Endothelial cell of umbilical vein (primary cell): ENCODE data around the gene BNIP5. TPM values are rescaled to one million over a fixed set of nuclear protein-coding genes. Genes with fewer than 3 reads are reported as not detected.

Source experiments
- BruUV-seq: library from RNA; stranded (reverse); fragments of 400-500 nt; replicated peaks from 2 replicates; lab custom pipeline; 2021; lab: Mats Ljungman, UMichigan
- CTCF ChIA-PET: fragments of 300-600, 350-600 bp; sonication (Branson Sonifier 250); formaldehyde crosslinking; loops from one replicate; lab custom pipeline; 2021; ENCODE audit warnings: antibody characterized with exemption, inconsistent platforms; lab: Charles Lee
- POLR2A ChIA-PET: fragments of 300-600, 350-600 bp; sonication (Branson Sonifier 250); formaldehyde crosslinking; loops from one replicate; lab custom pipeline; 2021; ENCODE audit warnings: antibody characterized with exemption, inconsistent platforms; lab: Charles Lee
- DNase-seq: peaks from one replicate; pipeline ENCODE4 v3.0.0-alpha.2; 2011; ENCODE audit warnings: low read depth, low spot score
- FAIRE-seq: peaks from 2 replicates; lab custom pipeline; 2011; peaks lifted over from hg19 to GRCh38; lab: Jason Lieb, UNC
- H2AFZ ChIP-seq: 2 replicates; pipeline ENCODE4 v1.6.0; 2012; ENCODE audit warnings: low read depth, low read length, control low read depth, inconsistent platforms
- H3K27ac ChIP-seq: 2 replicates; pipeline ENCODE4 v1.5.1; 2011; ENCODE audit warnings: low read depth, mild to moderate bottlenecking, control low read depth, low read length, moderate library complexity; ENCODE audit not compliant: insufficient read depth
- H3K27me3 ChIP-seq, 2 experiments: 2 replicates each; pipeline versions ENCODE4 v1.6.0 to v1.6.1; 2011; ENCODE audit warnings: low read length in 2 of 2, mixed read lengths in 1 of 2; ENCODE audit not compliant: control insufficient read depth in 2 of 2, insufficient read depth in 2 of 2
- H3K36me3 ChIP-seq, 2 experiments: 2 replicates in 1 of 2; 3 replicates in 1 of 2; pipeline ENCODE4 v1.5.1; 2011; ENCODE audit warnings: low read length in 2 of 2, mild to moderate bottlenecking in 1 of 2, moderate library complexity in 1 of 2; ENCODE audit not compliant: control insufficient read depth in 2 of 2, insufficient read depth in 2 of 2; ENCODE audit errors: extremely low read depth in 1 of 2
- H3K4me1 ChIP-seq: 3 replicates; pipeline ENCODE4 v1.5.1; 2011; ENCODE audit warnings: mild to moderate bottlenecking, low read length; ENCODE audit not compliant: control insufficient read depth, insufficient read depth; ENCODE audit errors: extremely low read depth
- H3K4me2 ChIP-seq: 2 replicates; pipeline ENCODE4 v1.6.1; 2011; ENCODE audit warnings: low read length, control low read depth, mixed read lengths; ENCODE audit not compliant: insufficient read depth
- H3K4me3 ChIP-seq, 3 experiments: fragments of 200-600 bp in 1 of 3; sonication (generic), shearing (Covaris generic) in 1 of 3; replicated peaks in 1 of 3; 2 replicates each; pipeline ENCODE4 v1.5.1; 2011 to 2016; ENCODE audit warnings: control low read depth in 3 of 3, low read length in 3 of 3, mild to moderate bottlenecking in 2 of 3, inconsistent platforms in 1 of 3, low read depth in 1 of 3, moderate library complexity in 1 of 3; ENCODE audit not compliant: insufficient read depth in 1 of 3
- H3K79me2 ChIP-seq: 2 replicates; pipeline ENCODE4 v1.6.0; 2012; ENCODE audit warnings: low read length, inconsistent platforms; ENCODE audit not compliant: control insufficient read depth, insufficient read depth
- H3K9ac ChIP-seq: replicated peaks from 2 replicates; pipeline ENCODE3; 2011; ENCODE audit warnings: low read length, control low read depth; ENCODE audit not compliant: insufficient read depth; ENCODE audit errors: extremely low read depth
- H3K9me1 ChIP-seq: replicated peaks from 3 replicates; pipeline ENCODE4 v1.6.0; 2011; ENCODE audit warnings: mild to moderate bottlenecking, low read length; ENCODE audit not compliant: control insufficient read depth, insufficient read depth; ENCODE audit errors: extremely low read depth
- H3K9me3 ChIP-seq: replicated peaks from 2 replicates; pipeline ENCODE4 v1.5.1; 2012; ENCODE audit warnings: low read length, inconsistent platforms; ENCODE audit not compliant: control insufficient read depth, insufficient read depth
- H4K20me1 ChIP-seq: replicated peaks from 2 replicates; pipeline ENCODE3; 2011; ENCODE audit warnings: mild to moderate bottlenecking, low read length; ENCODE audit not compliant: control insufficient read depth, insufficient read depth; ENCODE audit errors: extremely low read depth
- CTCF ChIP-seq, 2 donors: IDR thresholded peaks; 1 replicate in 1 of 2; 2 replicates in 1 of 2; pipeline ENCODE4 v1.5.1; 2011; ENCODE audit warnings: low read length in 2 of 2, mild to moderate bottlenecking in 2 of 2, moderate library complexity in 2 of 2, control low read depth in 1 of 2, inconsistent platforms in 1 of 2, low read depth in 1 of 2; ENCODE audit not compliant: insufficient read depth in 1 of 2; ENCODE audit errors: extremely low read depth in 1 of 2
- EZH2 ChIP-seq: IDR thresholded peaks from 2 replicates; pipeline ENCODE4 v1.6.1; 2012; ENCODE audit warnings: borderline replicate concordance, low read depth, mild to moderate bottlenecking, moderate library complexity, low read length, inconsistent platforms; ENCODE audit not compliant: severe bottlenecking
- FOS ChIP-seq: IDR thresholded peaks from 2 replicates; pipeline ENCODE4 v1.6.1; 2011; ENCODE audit warnings: mild to moderate bottlenecking, low read length, moderate library complexity, borderline replicate concordance; ENCODE audit not compliant: insufficient read depth
- GATA2 ChIP-seq: IDR thresholded peaks from 2 replicates; pipeline ENCODE4 v1.7.0; 2011; ENCODE audit warnings: low read depth, mild to moderate bottlenecking, moderate library complexity, mixed read lengths, low read length; ENCODE audit not compliant: insufficient read length, insufficient read depth
- JUN ChIP-seq: IDR thresholded peaks from 2 replicates; pipeline ENCODE4 v1.6.1; 2011; ENCODE audit warnings: borderline replicate concordance, low read depth; ENCODE audit not compliant: insufficient read length, insufficient read depth
- MAX ChIP-seq: IDR thresholded peaks from 2 replicates; pipeline ENCODE4 v1.6.1; 2011; ENCODE audit not compliant: insufficient read depth, insufficient read length
- MYC ChIP-seq: IDR thresholded peaks from one replicate; pipeline ENCODE4 v1.6.1; 2011; ENCODE audit warnings: mild to moderate bottlenecking, low read depth, low read length
- POLR2A ChIP-seq: IDR thresholded peaks from 2 replicates; pipeline ENCODE4 v1.6.1; 2012; ENCODE audit warnings: low read depth, mild to moderate bottlenecking, control low read depth, low read length
- POLR2AphosphoS5 ChIP-seq: IDR thresholded peaks from 2 replicates; pipeline ENCODE4 v1.6.1; 2012; ENCODE audit warnings: low read depth, mild to moderate bottlenecking, control low read depth, low read length, moderate library complexity; ENCODE audit not compliant: insufficient read depth
- dilution Hi-C: fragments of 300-500 bp; cut with MboI; formaldehyde crosslinking; loops from one replicate; pipeline ENCODE4 v1.15.0; 2019; ENCODE audit warnings: low sequenced_read_pairs; ENCODE audit not compliant: extremely low pct_ligation_motif_present
- intact Hi-C: fragments of 100-400 bp; cut with micrococcal nuclease; formaldehyde crosslinking; loops from one replicate; pipeline ENCODE4 v1.10.0; 2022
- polyA plus RNA-seq, 4 experiments: library from polyadenylated mRNA; depleted of rRNA in 3 of 4; stranded (reverse) in 3 of 4; unstranded in 1 of 4; fragments of >200 nt; gene quantifications; 2 replicates each; pipeline versions ENCODE4 v1.2.1 to v1.2.3, GENCODE V29; 2011 to 2012; ENCODE audit warnings: missing spikeins in 1 of 4
- total RNA-seq: library from RNA; stranded (reverse); gene quantifications from 2 replicates; pipeline ENCODE4 v1.2.3, GENCODE V29; 2021

Gene BNIP5
- total and polyA plus RNA-seq, 2 donors (not counting 3 experiments of a cell fraction or from before 2014, with no cell fraction given), result not detected

- BruUV-seq, result no TSS peak
- no peaks in the 10 kb centered on the region for H3K79me2 ChIP-seq
- H3K27ac ChIP-seq, result no peak within 1 kb of the TSS
- H2AFZ ChIP-seq, result no peak within 1 kb of the TSS
- H3K4me3 ChIP-seq, result no peak within 1 kb of the TSS
- dilution Hi-C loops, result no loop called here
- no peak within 1 kb of the TSS for H3K9ac ChIP-seq
- peaks cover 7% of the 10 kb centered on the region for H3K4me1 ChIP-seq
- ChIA-PET CTCF (no interaction called here), POLR2A (no interaction called here)
- no peaks in the 10 kb centered on the region for H3K36me3 ChIP-seq
- peaks cover 1% of the 10 kb centered on the region for H3K9me3 ChIP-seq
- intact Hi-C loops, result no loop called here
- no peaks in the 10 kb centered on the region for H3K9me1 ChIP-seq
- FAIRE-seq (no peak), DNase-seq (no peak)
- H4K20me1 ChIP-seq, result no peaks in the 10 kb centered on the region
- peaks cover 12 to 15% of the 10 kb centered on the region in 2 experiments for H3K27me3 ChIP-seq
- no peak within 1 kb of the TSS for H3K4me2 ChIP-seq
- no peak for TF ChIP-seq FOS
- no peak for TF ChIP-seq POLR2A
- no peak for TF ChIP-seq MYC
- TF ChIP-seq JUN, result no peak
- no peak for TF ChIP-seq POLR2AphosphoS5
- no peak for TF ChIP-seq MAX
- TF ChIP-seq CTCF (IDR thresholded peaks at IDR 0.05; ENCODE audit: extremely low read depth in 1 of 2, insufficient read depth in 1 of 2, low read depth in 1 of 2, low read length in 2 of 2), result no peak
- no peak for TF ChIP-seq EZH2
- no peak for TF ChIP-seq GATA2
Observed at GRCh38 chr6:36269834-36270705, 66.6 kb downstream of the BNIP5 start, which contains the start of gene PNPLA1. TSS of gene PNPLA1 (plus strand) at chr6:36270060. CDS start at chr6:36270460, 400 bp downstream.
